Measurements from ENCODE around the gene TCF4.

DNA sequence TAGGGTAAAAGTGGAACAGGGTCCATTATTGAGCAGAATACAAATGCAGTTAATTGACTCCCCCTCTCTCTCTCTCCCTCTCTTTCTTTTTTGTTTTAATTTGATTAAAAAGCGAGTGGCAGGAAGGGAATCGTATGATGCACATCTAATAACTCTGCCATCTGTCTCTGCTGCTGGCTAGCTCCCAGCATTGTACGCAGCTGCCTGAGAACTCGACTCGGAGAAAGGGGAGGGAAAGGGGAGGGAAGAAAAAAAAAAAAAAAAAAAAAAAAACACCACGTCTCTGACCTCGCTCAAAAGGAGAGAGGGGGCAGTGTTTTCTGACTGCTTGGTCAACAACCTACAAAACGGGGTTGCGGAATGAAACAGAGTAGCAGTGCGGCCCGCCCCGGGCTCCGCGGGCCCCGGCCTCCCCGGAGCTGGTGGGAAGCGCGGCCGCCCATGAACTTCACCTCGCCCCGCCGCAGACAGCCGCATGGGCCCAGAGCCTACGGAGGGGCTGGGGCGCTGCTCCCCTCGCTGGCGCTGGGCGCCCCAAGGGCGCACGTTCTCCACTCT, 265.7 kb downstream of the TCF4 start:
- TF ChIP-seq, protein P1, sequence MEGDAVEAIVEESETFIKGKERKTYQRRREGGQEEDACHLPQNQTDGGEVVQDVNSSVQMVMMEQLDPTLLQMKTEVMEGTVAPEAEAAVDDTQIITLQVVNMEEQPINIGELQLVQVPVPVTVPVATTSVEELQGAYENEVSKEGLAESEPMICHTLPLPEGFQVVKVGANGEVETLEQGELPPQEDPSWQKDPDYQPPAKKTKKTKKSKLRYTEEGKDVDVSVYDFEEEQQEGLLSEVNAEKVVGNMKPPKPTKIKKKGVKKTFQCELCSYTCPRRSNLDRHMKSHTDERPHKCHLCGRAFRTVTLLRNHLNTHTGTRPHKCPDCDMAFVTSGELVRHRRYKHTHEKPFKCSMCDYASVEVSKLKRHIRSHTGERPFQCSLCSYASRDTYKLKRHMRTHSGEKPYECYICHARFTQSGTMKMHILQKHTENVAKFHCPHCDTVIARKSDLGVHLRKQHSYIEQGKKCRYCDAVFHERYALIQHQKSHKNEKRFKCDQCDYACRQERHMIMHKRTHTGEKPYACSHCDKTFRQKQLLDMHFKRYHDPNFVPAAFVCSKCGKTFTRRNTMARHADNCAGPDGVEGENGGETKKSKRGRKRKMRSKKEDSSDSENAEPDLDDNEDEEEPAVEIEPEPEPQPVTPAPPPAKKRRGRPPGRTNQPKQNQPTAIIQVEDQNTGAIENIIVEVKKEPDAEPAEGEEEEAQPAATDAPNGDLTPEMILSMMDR (conservative IDR thresholded peaks at IDR 0.05; ENCODE audit: low read depth, low read length): no peak
- no peak for TF ChIP-seq EZH2 (IDR thresholded peaks at IDR 0.05; ENCODE audit: borderline replicate concordance, low read depth, low read length, poor library complexity, severe bottlenecking)

All from A673 (cell line).